Esophagus squamous epithelium (tissue), 5 donors: ENCODE data around the gene LDLRAD3. TPM values are rescaled to one million over a fixed set of nuclear protein-coding genes. Genes with fewer than 3 reads are reported as not detected.
A peak's percentile ranks its signal among the peaks of the same experiment; 100 is the strongest.

Experiments used
- DNase-seq: peaks from one replicate; lab custom pipeline; 2025; lab: John Stamatoyannopoulos, UW
- H3K27ac ChIP-seq, 4 donors: fragments of 200-600 bp; sonication (generic); one replicate each; pipeline ENCODE4 v1.5.1; 2016 to 2019; ENCODE audit warnings: mild to moderate bottlenecking in 1 of 4
- H3K27me3 ChIP-seq, 4 donors: fragments of 200-600 bp; sonication (generic); 1 replicate in 3 of 4; 2 replicates in 1 of 4; pipeline versions ENCODE4 v1.5.1 to v1.6.0; 2017 to 2021; ENCODE audit warnings: antibody characterized with exemption in 1 of 4
- H3K36me3 ChIP-seq, 3 donors: fragments of 200-600 bp; sonication (generic); one replicate each; pipeline ENCODE4 v1.5.1; 2016 to 2019
- H3K4me1 ChIP-seq, 3 donors: fragments of 200-600 bp; sonication (generic); one replicate each; pipeline ENCODE4 v1.5.1; 2017 to 2019
- H3K4me3 ChIP-seq, 4 donors: fragments of 200-600 bp; sonication (generic); 1 replicate in 3 of 4; 2 replicates in 1 of 4; pipeline ENCODE4 v1.5.1; 2016 to 2019; ENCODE audit warnings: mild to moderate bottlenecking in 2 of 4, moderate library complexity in 1 of 4
- H3K9me3 ChIP-seq, 3 donors: fragments of 200-600 bp; sonication (generic); one replicate each; pipeline ENCODE4 v1.5.1; 2016 to 2019
- POLR2A ChIP-seq, 4 donors: fragments of 450-650 bp; IDR thresholded peaks; one replicate each; pipeline ENCODE4 v1.6.1; 2017; ENCODE audit warnings: antibody characterized with exemption in 4 of 4, mild to moderate bottlenecking in 4 of 4, moderate library complexity in 3 of 4
- WGBS, 2 donors: methylation state at CpG; one replicate each; pipeline ENCODE4 v1.1.5; 2018; 5-methylcytosine and 5-hydroxymethylcytosine counted together
- intact Hi-C: fragments of 100-400 bp; cut with DNase I; formaldehyde crosslinking; loops from one replicate; pipeline ENCODE4 v1.15.0; 2022
- total RNA-seq, 4 donors: library from RNA; depleted of rRNA; stranded (reverse); fragments of >200 nt; gene quantifications; one replicate each; pipeline ENCODE4 v1.1.0, GENCODE V29; 2016
- TF ChIP-seq, protein P1 (sequence below), 6 experiments: fragments of 450-650 bp in 4 of 6; fragments of 200-600 bp in 2 of 6; sonication (generic) in 2 of 6; IDR thresholded peaks; one replicate each; pipeline ENCODE4 v1.5.1; 2016 to 2019; ENCODE audit warnings: antibody characterized with exemption in 6 of 6, mild to moderate bottlenecking in 4 of 6, moderate library complexity in 4 of 6
- donor health status: DM: yes; HTN: yes; CAD: no.

LDLRAD3 gene
- total RNA-seq, 4 donors from 2014 or later = 5.0 to 16.8 (median 8.2) TPM

DNA sequence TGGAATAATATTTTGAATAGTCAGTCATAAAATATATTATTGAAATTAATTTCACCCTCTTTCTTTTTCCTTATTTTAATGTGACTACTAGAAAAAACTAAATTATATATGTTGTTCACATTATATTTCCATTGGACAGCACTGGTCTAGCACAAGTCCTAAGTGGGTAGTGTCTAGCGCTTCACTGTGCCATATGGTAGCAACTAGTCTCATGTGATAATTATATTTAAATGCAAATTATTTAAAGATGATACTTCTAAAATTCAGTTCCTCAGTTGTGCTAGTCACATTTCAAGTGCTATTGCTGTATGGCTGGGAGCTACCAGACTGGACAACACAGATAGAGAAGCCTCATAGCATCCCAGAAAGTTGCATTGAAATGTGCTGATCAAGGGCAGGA lies 19.1 kb upstream of the LDLRAD3 start:
- peaks cover 7 to 28% (median 9%) of the 10 kb centered on the region in 3 donors for H3K4me1 ChIP-seq
- no peaks in the 10 kb centered on the region for H3K36me3 ChIP-seq
- no peaks in the 10 kb centered on the region for H3K27me3 ChIP-seq
- no peak for DNase-seq
- H3K27ac ChIP-seq = no peak overlapping the region
- no peak overlapping the region for H3K4me3 ChIP-seq
- TF ChIP-seq, protein P1, sequence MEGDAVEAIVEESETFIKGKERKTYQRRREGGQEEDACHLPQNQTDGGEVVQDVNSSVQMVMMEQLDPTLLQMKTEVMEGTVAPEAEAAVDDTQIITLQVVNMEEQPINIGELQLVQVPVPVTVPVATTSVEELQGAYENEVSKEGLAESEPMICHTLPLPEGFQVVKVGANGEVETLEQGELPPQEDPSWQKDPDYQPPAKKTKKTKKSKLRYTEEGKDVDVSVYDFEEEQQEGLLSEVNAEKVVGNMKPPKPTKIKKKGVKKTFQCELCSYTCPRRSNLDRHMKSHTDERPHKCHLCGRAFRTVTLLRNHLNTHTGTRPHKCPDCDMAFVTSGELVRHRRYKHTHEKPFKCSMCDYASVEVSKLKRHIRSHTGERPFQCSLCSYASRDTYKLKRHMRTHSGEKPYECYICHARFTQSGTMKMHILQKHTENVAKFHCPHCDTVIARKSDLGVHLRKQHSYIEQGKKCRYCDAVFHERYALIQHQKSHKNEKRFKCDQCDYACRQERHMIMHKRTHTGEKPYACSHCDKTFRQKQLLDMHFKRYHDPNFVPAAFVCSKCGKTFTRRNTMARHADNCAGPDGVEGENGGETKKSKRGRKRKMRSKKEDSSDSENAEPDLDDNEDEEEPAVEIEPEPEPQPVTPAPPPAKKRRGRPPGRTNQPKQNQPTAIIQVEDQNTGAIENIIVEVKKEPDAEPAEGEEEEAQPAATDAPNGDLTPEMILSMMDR (IDR thresholded peaks at IDR 0.05) = no peak
- TF ChIP-seq POLR2A (IDR thresholded peaks at IDR 0.05) = no peak
- no peaks in the 10 kb centered on the region for H3K9me3 ChIP-seq
- WGBS, 2 donors = 96% methylated on average over 1 of the region's 1 CpG
- intact Hi-C loops = no loop called here

- H3K4me3 ChIP-seq = peak overlapping the region; percentile 6 to 45 (median 28)
- no peak for DNase-seq
- 16 to 26% methylated on average over 10 of the region's 11 CpGs for WGBS, 2 donors
- no peak for TF ChIP-seq POLR2A (IDR thresholded peaks at IDR 0.05)
- TF ChIP-seq, protein P1 (IDR thresholded peaks at IDR 0.05) = no peak
- H3K4me1 ChIP-seq = peaks cover 7 to 34% (median 9%) of the 10 kb centered on the region in 3 donors
- H3K9me3 ChIP-seq = no peaks in the 10 kb centered on the region
- intact Hi-C loops = no loop called here
- no peaks in the 10 kb centered on the region for H3K27me3 ChIP-seq
- peak overlapping the region in 3 of 4 donors; percentile 81 to 89 (median 82) for H3K27ac ChIP-seq
- no peaks in the 10 kb centered on the region for H3K36me3 ChIP-seq
These were observed 16.8 kb upstream of the LDLRAD3 start for GRCh38 chr11:35927104-35927503.

GRCh38 chr11:35927682-35928081 lies 16.2 kb upstream of the LDLRAD3 start:
- DNase-seq = peak; percentile 3
- Histone ChIP-seq H3K36me3 (no peaks in the 10 kb centered on the region), H3K9me3 (no peaks in the 10 kb centered on the region), H3K27me3 (no peaks in the 10 kb centered on the region), H3K4me3 (peak overlapping the region; percentile 6 to 45 (median 28)), H3K27ac (peak overlapping the region; percentile 35 to 89 (median 82)), H3K4me1 (peaks cover 7 to 34% (median 9%) of the 10 kb centered on the region in 3 donors)
- WGBS, 2 donors = 25 to 55% methylated on average over 6 to 7 of the region's 10 CpGs
- TF ChIP-seq, protein P1 (IDR thresholded peaks at IDR 0.05) = no peak
- TF ChIP-seq POLR2A (IDR thresholded peaks at IDR 0.05) = peak in 1 of 4 donors; percentile 22
- intact Hi-C loops = no loop called here

DNA sequence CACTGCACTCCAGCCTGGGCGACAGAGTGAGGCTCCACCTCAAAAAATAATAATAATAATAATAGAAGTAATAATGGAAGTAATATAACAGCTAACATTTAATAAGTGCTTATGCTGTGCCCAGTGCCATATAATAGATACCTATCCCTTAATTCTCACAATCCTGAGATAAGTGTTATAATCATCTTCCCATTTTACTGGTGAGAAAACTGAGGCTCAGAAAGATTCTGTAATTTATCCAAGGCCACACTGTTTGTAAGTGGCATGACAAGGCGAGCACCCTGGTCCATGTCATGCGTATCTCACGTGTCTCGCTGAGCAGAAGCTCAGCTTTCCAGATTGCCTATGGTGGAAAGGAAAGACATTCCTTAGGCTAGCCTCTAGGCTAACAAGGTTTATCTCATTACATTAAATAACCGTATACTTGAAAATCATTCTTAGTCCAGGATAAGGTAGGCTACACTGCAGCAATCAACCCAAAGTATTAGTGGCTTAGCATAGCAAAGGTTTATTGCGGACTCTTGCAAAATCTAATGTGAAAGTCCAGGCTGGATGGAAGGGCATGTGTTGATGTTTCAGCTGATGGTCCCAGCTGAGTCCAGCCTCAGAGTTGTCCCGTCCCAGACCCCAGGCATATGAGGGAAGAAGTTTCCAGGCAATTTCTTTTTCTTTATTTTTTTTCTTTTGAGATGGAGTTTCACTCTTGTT lies 15.0 kb upstream of the LDLRAD3 start:
- Histone ChIP-seq H3K9me3 (no peaks in the 10 kb centered on the region), H3K27ac (peak overlapping the region in 3 of 4 donors; percentile 81 to 89 (median 82)), H3K27me3 (no peaks in the 10 kb centered on the region), H3K4me1 (peaks cover 7 to 34% (median 9%) of the 10 kb centered on the region in 3 donors), H3K36me3 (no peaks in the 10 kb centered on the region), H3K4me3 (no peak overlapping the region)
- DNase-seq = no peak
- TF ChIP-seq POLR2A (IDR thresholded peaks at IDR 0.05) = no peak
- TF ChIP-seq, protein P1 (IDR thresholded peaks at IDR 0.05) = no peak
- intact Hi-C loops = no loop called here
- 87 to 93% methylated on average over 8 of the region's 8 CpGs for WGBS, 2 donors

- no peak overlapping the region for H3K4me3 ChIP-seq
- H3K36me3 ChIP-seq = no peaks in the 10 kb centered on the region
- H3K9me3 ChIP-seq = no peaks in the 10 kb centered on the region
- H3K4me1 ChIP-seq = peaks cover 7 to 34% (median 9%) of the 10 kb centered on the region in 3 donors
- no peak for DNase-seq
- intact Hi-C loops = no loop called here
- H3K27ac ChIP-seq = no peak overlapping the region
- TF ChIP-seq, protein P1 (IDR thresholded peaks at IDR 0.05) = no peak
- no peak for TF ChIP-seq POLR2A (IDR thresholded peaks at IDR 0.05)
- H3K27me3 ChIP-seq = no peaks in the 10 kb centered on the region
These were observed 13.4 kb upstream of the LDLRAD3 start for GRCh38 chr11:35930466-35930865.
